ENCODE data around the gene SNIP1. TPM values are rescaled to one million over a fixed set of nuclear protein-coding genes. Genes with fewer than 3 reads are reported as not detected.
"Not testable (repeated sequence)": the region's sequence is repeated elsewhere in the genome, so short reads cannot be mapped to it uniquely, and the experiment has no call there.

Gene SNIP1, protein sequence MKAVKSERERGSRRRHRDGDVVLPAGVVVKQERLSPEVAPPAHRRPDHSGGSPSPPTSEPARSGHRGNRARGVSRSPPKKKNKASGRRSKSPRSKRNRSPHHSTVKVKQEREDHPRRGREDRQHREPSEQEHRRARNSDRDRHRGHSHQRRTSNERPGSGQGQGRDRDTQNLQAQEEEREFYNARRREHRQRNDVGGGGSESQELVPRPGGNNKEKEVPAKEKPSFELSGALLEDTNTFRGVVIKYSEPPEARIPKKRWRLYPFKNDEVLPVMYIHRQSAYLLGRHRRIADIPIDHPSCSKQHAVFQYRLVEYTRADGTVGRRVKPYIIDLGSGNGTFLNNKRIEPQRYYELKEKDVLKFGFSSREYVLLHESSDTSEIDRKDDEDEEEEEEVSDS
- total RNA-seq = 10 to 100 TPM; 24.1 to 27.7 TPM

DNA sequence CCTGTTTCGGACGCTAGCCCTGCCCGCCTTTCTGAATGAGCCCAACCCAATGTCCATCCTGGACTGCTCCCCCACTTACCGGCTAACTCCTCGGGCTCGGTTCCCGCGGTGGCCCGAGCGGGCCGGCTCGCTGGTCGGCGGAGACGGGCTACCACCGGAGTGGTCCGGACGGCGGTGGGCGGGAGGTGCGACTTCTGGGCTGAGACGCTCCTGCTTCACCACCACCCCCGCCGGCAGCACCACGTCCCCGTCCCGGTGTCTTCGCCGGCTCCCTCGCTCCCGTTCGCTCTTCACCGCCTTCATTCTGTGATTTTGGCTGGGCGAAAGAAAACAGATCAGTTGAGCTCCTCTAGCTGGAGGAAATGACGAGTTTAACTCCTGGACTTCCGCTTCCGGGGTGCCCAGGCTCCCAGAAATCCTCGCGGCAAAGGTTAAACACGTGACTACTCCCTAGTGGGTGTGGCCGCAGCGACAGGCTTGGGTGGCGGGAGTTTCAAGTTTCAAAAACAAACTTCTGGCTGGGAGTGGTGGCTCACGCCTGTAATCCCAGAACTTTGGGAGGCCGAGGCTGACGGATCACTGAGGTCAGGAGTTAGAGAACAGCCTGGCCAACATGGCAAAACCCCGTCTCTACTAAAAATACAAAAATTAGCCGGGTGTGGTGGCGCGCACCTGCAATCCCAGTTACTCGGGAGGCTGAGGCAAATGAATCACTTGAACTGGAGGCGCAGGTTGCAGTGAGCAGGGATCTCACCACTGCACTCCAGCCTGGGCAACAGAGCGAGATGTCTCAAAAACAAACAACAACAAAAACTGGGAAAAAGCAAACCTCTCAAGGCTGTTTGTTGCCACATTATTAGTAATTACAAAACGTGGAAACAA, at the start of gene SNIP1:
Gene SNIP1 (minus strand): TSS at position 367 of the 882 bp plus-strand sequence. CDS start 64 bp downstream, at position 303.
- Mint-ChIP-seq H3K9me3 (ENCODE audit: insufficient read depth) (no peaks in the 10 kb centered on the region), H3K27me3 (ENCODE audit: low read depth) (peaks cover 2% of the 10 kb centered on the region), H3K36me3 (ENCODE audit: low read depth) (peaks cover 33% of the 10 kb centered on the region), H3K4me1 (ENCODE audit: low read depth) (peaks cover 54% of the 10 kb centered on the region), H3K4me3 (peak within 1 kb of the TSS; percentile 85), H3K27ac (peak within 1 kb of the TSS; percentile 94)
- peak; percentile 87 for ATAC-seq
- ChIA-PET CTCF (interaction anchor here (1.0 to 2.5 kb wide), 4 partner anchors 40 to 128 kb away, joined by 3 to 13 read pairs (median 6); partner anchors contain the start of gene MEAF6), POLR2A (interaction anchor here (0.6 to 2.4 kb wide), 9 partner anchors 11 to 82 kb away, joined by 3 to 11 read pairs (median 4); partner anchors contain the start of genes MEAF6 and ZC3H12A)
- peak; percentile 95 for DNase-seq

DNA sequence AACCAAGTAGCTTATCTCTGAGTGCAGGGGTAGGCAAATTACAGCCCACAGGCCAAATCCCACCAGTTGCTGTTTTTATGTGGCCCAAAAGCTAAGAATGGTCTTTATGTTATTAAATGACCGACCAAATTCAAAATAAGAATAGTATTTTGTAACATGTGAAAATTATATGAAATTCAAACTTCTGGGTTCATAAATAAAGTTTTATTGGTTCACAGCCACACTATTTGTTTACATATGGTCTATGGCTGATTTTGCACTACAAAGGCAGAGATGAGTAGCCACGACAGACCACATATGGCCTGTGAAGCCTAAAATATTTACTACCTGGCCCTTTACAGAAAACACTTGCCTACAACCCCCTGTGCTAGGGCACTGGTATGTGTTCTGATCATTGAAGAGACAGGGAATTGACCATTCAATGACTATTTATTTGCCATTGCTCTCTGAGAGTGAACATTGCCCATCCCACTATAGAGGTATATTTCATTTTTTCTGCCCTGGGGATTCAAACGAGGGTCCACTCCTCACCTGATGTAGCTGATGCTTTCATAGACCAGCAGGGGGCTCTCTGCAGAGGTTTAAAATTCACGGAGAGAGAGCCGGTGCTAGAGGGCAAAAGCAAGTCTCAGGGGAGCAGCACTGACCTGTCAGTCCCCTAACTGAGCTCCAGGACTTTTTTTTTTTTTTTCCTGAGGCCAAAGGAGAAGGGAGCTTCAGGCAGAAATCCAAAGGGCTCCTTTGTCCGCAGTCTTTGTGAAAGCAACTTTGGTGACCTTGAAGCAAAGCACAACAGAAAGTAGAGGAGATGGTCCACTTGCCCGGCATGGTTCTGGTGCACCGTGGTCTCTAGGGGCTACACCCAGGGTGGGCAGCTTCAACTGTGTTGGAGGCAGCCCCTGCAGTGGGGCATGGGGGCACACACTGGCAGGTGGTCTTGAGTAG, 48.9 kb upstream of the SNIP1 start:
- Mint-ChIP-seq H3K27me3 (ENCODE audit: low read depth) (peaks cover 21% of the 10 kb centered on the region), H3K27ac (no peak overlapping the region), H3K36me3 (ENCODE audit: low read depth) (no peaks in the 10 kb centered on the region), H3K4me3 (no peak overlapping the region), H3K4me1 (ENCODE audit: low read depth) (no peaks in the 10 kb centered on the region), H3K9me3 (ENCODE audit: insufficient read depth) (no peaks in the 10 kb centered on the region)
- peak; percentile 76 for ATAC-seq
- CTCF ChIA-PET = interaction anchor here (0.7 to 11.9 kb wide), 28 partner anchors 9 to 408 kb away, joined by 3 to 196 read pairs (median 4); partner anchors contain the start of genes C1orf122, CDCA8, MEAF6 and SNIP1
- DNase-seq = peak; percentile 53
- POLR2A ChIA-PET = interaction anchor here (0.9 kb wide), 1 partner anchor 87 kb away, joined by 3 read pairs; a partner anchor contains a TSS

DNA sequence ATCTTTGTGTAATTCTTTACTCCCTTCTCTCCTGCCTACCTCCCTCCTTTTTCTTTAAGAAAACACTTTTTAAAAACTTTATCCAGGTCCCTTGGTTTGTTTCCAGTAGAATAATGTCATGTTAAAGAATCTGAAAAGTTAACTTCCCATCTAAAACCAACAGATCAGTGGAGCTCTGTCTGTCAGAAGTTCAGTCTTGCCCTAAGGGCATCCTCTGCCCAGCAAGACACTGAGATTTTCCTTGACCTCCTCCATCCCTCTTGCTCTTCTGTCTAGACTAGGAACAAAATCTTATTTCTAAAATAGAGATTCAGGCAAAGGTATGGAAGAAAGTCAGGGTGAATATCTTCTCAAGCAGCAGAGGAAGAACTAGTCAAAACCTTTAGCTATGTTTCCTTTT, 47.3 kb upstream of the SNIP1 start:
- H3K4me3 Mint-ChIP-seq = no peak overlapping the region
- POLR2A ChIA-PET = no interaction called here
- H3K36me3 Mint-ChIP-seq (ENCODE audit: low read depth) = no peaks in the 10 kb centered on the region
- H3K4me1 Mint-ChIP-seq (ENCODE audit: low read depth) = peaks cover 4% of the 10 kb centered on the region
- ATAC-seq = no peak
- peaks cover 22% of the 10 kb centered on the region for H3K27me3 Mint-ChIP-seq (ENCODE audit: low read depth)
- H3K9me3 Mint-ChIP-seq (ENCODE audit: insufficient read depth) = no peaks in the 10 kb centered on the region
- CTCF ChIA-PET = interaction anchor here (0.6 to 11.9 kb wide), 6 partner anchors 12 to 146 kb away, joined by 3 to 196 read pairs (median 10); partner anchors contain the start of gene CDCA8
- no peak for DNase-seq
- H3K27ac Mint-ChIP-seq = no peak overlapping the region

DNA sequence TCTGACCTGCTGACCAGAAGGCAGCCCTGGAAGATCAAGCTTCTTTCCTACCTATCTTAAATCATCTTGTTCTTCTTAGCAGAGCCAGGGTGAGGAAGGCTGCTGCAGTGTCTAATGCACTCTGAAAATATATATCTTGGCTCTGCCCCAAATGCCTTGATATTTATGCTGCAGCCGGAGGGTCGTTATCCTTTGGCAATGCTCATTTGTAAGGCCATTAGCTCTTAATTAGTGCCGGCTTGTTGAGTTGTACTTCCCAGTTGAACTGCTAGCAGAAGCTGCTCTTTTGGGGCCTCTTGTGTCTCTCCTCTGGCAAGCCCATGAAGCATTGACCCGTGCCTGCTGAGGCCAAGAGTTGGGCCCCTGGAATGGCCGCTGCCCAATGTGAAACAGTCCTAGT, 45.8 kb upstream of the SNIP1 start:
- ChIA-PET POLR2A (no interaction called here), CTCF (interaction anchor here (1.9 to 11.9 kb wide), 2 partner anchors 82 to 113 kb away, joined by 10 to 196 read pairs; no protein-coding TSS in a partner anchor)
- Mint-ChIP-seq H3K4me3 (no peak overlapping the region), H3K27me3 (ENCODE audit: low read depth) (peaks cover 17% of the 10 kb centered on the region), H3K36me3 (ENCODE audit: low read depth) (peaks cover 5% of the 10 kb centered on the region), H3K27ac (no peak overlapping the region), H3K9me3 (ENCODE audit: insufficient read depth) (no peaks in the 10 kb centered on the region), H3K4me1 (ENCODE audit: low read depth) (peaks cover 13% of the 10 kb centered on the region)
- DNase-seq (no peak), ATAC-seq (no peak)

DNA sequence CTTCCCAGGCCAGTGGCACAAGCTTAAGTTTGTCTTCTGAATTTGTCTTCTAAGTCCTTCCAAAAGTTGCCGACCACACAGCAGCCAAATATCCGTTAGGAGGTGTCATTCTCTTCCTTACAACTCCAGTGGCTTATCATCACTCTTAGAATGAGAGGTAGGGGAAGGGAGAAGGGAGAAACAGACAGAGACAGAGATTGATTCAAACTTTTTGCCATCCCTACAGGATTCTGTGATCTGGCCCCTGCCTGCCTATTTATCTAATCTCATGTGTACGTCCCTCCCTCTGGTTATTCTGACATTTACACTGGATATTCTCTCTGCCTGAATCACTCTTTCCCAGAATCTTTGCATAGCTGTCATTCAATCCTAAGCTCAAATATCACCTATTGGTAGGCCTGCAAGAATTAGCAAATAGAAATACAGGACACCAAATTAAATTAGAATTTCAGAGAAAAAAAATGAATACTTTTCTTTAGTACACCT, 42.1 kb upstream of the SNIP1 start:
- Mint-ChIP-seq H3K4me3 (peak overlapping the region; percentile 100), H3K36me3 (ENCODE audit: low read depth) (peaks cover 27% of the 10 kb centered on the region), H3K9me3 (ENCODE audit: insufficient read depth) (no peaks in the 10 kb centered on the region), H3K4me1 (ENCODE audit: low read depth) (peaks cover 35% of the 10 kb centered on the region), H3K27ac (peak overlapping the region; percentile 99), H3K27me3 (ENCODE audit: low read depth) (peaks cover 6% of the 10 kb centered on the region)
- ATAC-seq (no peak), DNase-seq (no peak)
- CTCF ChIA-PET = interaction anchor here (0.6 to 1.7 kb wide), 4 partner anchors 9 to 142 kb away, joined by 3 to 9 read pairs (median 6); partner anchors contain the start of gene MEAF6
- POLR2A ChIA-PET = interaction anchor here (0.6 to 1.8 kb wide), 4 partner anchors 25 to 119 kb away, joined by 3 to 7 read pairs (median 6); partner anchors contain the start of gene CDCA8

DNA sequence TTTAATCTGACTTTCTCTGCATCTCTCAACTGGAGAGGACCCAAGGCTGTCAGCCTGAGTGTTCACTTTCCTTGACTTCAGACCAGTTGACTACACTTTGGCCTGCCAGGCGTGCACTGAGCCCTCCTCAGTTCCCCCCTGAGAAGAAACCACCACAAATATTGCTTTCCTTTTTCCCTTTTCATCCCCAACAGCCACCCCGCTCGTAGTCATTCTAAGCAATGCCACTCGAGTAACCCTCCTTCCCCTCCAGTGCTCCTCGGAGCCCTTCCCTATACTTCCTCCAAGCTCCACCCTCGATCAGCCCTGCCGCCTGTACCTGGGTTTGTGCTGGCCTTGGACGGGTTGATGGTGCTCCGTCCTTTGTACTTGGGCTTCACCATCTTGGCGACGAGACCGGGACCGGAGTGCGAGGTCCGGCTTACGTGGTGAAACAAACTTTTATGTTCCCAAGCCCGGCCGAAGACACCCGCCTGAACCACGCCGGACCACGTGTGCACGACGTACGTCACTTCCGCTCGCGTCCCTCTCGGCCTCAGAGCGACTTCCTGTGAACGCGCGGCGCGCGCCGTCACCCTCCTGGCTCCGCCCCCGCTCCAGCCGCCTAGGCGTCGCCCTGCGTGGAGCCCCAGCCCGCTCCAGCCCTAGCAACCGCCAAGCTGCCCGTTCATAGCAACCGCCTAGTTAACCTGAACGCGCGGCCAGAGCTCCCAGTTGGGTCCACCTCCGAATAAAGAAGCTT, 41.5 kb upstream of the SNIP1 start, which contains the start of gene GNL2:
Gene GNL2 (minus strand): TSS at position 498 of the 742 bp plus-strand sequence. CDS start 115 bp downstream, at position 383.
- DNase-seq = peak; percentile 98
- H3K9me3 Mint-ChIP-seq (ENCODE audit: insufficient read depth) = no peaks in the 10 kb centered on the region
- H3K27ac Mint-ChIP-seq = peak within 1 kb of the TSS; percentile 99
- peaks cover 33% of the 10 kb centered on the region for H3K36me3 Mint-ChIP-seq (ENCODE audit: low read depth)
- H3K4me1 Mint-ChIP-seq (ENCODE audit: low read depth) = peaks cover 38% of the 10 kb centered on the region
- peak within 1 kb of the TSS; percentile 100 for H3K4me3 Mint-ChIP-seq
- H3K27me3 Mint-ChIP-seq (ENCODE audit: low read depth) = peaks cover 6% of the 10 kb centered on the region
- CTCF ChIA-PET = interaction anchor here (0.6 to 1.7 kb wide), 4 partner anchors 8 to 141 kb away, joined by 3 to 9 read pairs (median 6); partner anchors contain the start of gene MEAF6
- peak; percentile 96 for ATAC-seq
- POLR2A ChIA-PET = interaction anchor here (0.6 to 1.8 kb wide), 6 partner anchors 24 to 118 kb away, joined by 3 to 7 read pairs (median 4); partner anchors contain the start of genes CDCA8 and DNALI1

DNA sequence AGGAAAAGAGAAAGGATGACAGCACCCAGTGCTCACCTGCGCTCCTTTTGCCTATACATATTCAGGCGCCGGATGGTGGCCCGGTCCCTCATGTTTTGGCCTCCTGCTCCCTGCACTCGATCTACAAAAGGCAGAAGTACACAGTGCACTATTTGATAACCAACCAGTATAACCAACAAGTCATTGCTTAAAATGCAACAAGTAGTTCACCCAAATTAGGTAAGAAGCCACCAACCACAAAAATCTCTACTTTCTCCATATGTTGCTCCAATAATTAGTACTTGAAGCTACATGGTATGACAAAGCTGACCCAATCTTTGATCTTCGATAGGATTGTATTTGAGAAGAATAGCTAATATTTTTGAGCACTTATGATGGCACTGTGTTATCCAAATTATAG, 39.6 kb upstream of the SNIP1 start:
- ChIA-PET CTCF (interaction anchor here (1.0 to 1.7 kb wide), 3 partner anchors 10 to 139 kb away, joined by 3 to 6 read pairs (median 5); no protein-coding TSS in a partner anchor), POLR2A (no interaction called here)
- Mint-ChIP-seq H3K36me3 (ENCODE audit: low read depth) (peaks cover 44% of the 10 kb centered on the region), H3K27ac (no peak overlapping the region), H3K4me3 (no peak overlapping the region), H3K9me3 (ENCODE audit: insufficient read depth) (no peaks in the 10 kb centered on the region), H3K4me1 (ENCODE audit: low read depth) (peaks cover 38% of the 10 kb centered on the region), H3K27me3 (ENCODE audit: low read depth) (peaks cover 4% of the 10 kb centered on the region)
- ATAC-seq (no peak), DNase-seq (no peak)

DNA sequence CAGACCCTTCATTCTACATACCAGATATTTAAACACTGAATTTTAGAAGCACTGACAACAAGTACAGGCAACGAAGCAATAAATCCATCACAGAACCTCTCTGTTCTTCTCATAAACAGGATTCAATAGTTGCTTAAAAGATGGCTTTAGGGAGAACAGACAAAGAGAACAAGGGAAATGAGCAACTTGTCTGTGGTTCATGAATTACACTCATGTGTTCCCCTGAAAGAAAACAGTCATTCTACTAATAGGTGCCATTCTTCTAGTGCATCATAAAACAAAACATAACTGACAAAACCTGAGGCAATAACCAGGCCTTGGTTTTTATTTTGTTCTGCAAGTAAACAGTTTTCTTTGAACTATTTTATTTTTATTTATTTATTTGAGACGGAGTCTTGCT, 34.8 kb upstream of the SNIP1 start:
- H3K4me1 Mint-ChIP-seq (ENCODE audit: low read depth) = peaks cover 18% of the 10 kb centered on the region
- no peaks in the 10 kb centered on the region for H3K27me3 Mint-ChIP-seq (ENCODE audit: low read depth)
- DNase-seq (no peak), ATAC-seq (no peak)
- no peaks in the 10 kb centered on the region for H3K9me3 Mint-ChIP-seq (ENCODE audit: insufficient read depth)
- no peak overlapping the region for H3K27ac Mint-ChIP-seq
- ChIA-PET POLR2A (no interaction called here), CTCF (interaction anchor here (1.2 to 1.4 kb wide), 2 partner anchors 12 to 15 kb away, joined by 3 to 4 read pairs; no protein-coding TSS in a partner anchor)
- H3K4me3 Mint-ChIP-seq = no peak overlapping the region
- H3K36me3 Mint-ChIP-seq (ENCODE audit: low read depth) = peaks cover 58% of the 10 kb centered on the region

DNA sequence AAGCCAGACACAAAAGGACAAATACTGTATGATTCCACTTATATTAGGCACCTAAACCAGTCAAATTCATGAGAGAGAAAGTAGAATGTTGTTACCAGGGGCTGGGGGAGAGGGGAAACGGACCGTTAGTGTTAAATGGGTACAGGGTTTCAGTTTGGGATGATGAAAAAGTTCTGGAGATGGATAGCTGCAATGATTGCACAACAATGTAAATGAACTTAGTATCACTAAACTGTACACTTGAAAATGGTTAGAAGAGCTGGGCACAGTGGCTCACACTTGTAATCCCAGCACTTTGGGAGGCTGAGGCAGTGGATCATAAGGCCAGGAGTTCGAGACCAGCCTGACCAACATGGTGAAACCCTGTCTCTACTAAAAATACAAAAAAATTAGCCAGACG, 30.5 kb upstream of the SNIP1 start:
- CTCF ChIA-PET = interaction anchor here (1.3 kb wide), 2 partner anchors 70 to 97 kb away, joined by 3 read pairs; partner anchors contain the start of gene MEAF6
- H3K4me3 Mint-ChIP-seq; POLR2A ChIA-PET; ATAC-seq; H3K27ac Mint-ChIP-seq; H3K27me3 Mint-ChIP-seq (ENCODE audit: low read depth); H3K9me3 Mint-ChIP-seq (ENCODE audit: insufficient read depth); H3K4me1 Mint-ChIP-seq (ENCODE audit: low read depth); DNase-seq: not testable (repeated sequence)
- H3K36me3 Mint-ChIP-seq (ENCODE audit: low read depth) = peaks cover 57% of the 10 kb centered on the region

DNA sequence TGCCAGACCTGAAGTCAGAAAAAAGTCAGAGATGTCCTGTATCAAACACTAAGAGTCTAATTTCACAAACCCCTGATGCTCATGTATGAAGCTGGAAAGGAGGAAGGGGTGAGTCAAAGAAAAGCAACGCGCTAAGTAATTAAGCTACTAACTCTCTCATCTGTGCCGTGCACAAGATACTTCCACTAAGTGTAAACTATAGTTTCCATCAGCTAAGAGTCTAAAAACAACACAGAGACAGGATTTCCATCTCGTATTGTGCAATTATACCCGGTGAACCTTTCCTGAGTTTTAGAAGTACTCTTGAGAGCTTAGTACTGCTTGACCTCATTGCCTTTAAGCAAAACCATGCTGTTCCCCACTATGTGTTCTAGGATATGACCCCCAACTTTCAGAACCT, 21.6 kb upstream of the SNIP1 start:
- Mint-ChIP-seq H3K9me3 (ENCODE audit: insufficient read depth) (no peaks in the 10 kb centered on the region), H3K36me3 (ENCODE audit: low read depth) (peaks cover 82% of the 10 kb centered on the region), H3K27me3 (ENCODE audit: low read depth) (no peaks in the 10 kb centered on the region), H3K27ac (no peak overlapping the region), H3K4me1 (ENCODE audit: low read depth) (peaks cover 54% of the 10 kb centered on the region), H3K4me3 (no peak overlapping the region)
- ATAC-seq = no peak
- POLR2A ChIA-PET = no interaction called here
- CTCF ChIA-PET = interaction anchor here (0.9 to 1.3 kb wide), 3 partner anchors 8 to 121 kb away, joined by 3 to 5 read pairs (median 3); no protein-coding TSS in a partner anchor
- no peak for DNase-seq
